ENCODE results near the gene SLC24A1. TPM values are rescaled to one million over a fixed set of nuclear protein-coding genes. Genes with fewer than 3 reads are reported as not detected.
"Not testable (repeated sequence)": the region's sequence is repeated elsewhere in the genome, so short reads cannot be mapped to it uniquely, and the experiment has no call there.

Gene SLC24A1
- total RNA-seq: 8.7 TPM

DNA sequence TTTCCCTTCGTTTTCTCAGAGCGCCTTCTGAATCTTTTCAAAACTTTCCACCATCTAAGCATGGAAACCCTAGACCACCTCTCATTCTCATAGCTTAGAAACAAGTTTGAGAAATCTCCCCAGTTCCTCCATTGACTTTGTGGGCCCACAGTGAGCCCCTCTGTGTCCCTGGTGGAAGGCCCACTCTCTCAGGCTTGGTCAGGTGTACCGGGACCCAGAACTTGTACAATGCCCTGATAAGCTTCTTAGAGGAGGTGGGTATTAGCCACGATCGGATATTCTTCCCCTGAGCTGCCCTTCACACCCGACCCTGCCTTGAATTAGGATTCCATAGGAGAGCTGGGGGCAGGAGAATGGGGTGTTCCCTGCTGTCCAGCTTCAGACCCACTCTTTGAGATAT lies at the start of gene SLC24A1:
Gene SLC24A1, plus strand, starts transcription at position 301 of the 400 bp plus-strand sequence. CDS start 2,143 bp downstream, outside the sequence.
- DNase-seq (ENCODE audit: low spot score): no peak

- DNase-seq (ENCODE audit: low spot score): no peak
Measured at GRCh38 chr15:65571971-65572370, 49.8 kb upstream of the SLC24A1 start.

GRCh38 chr15:65576664-65577063 lies 45.1 kb upstream of the SLC24A1 start:
- DNase-seq (ENCODE audit: low spot score): no peak

DNA sequence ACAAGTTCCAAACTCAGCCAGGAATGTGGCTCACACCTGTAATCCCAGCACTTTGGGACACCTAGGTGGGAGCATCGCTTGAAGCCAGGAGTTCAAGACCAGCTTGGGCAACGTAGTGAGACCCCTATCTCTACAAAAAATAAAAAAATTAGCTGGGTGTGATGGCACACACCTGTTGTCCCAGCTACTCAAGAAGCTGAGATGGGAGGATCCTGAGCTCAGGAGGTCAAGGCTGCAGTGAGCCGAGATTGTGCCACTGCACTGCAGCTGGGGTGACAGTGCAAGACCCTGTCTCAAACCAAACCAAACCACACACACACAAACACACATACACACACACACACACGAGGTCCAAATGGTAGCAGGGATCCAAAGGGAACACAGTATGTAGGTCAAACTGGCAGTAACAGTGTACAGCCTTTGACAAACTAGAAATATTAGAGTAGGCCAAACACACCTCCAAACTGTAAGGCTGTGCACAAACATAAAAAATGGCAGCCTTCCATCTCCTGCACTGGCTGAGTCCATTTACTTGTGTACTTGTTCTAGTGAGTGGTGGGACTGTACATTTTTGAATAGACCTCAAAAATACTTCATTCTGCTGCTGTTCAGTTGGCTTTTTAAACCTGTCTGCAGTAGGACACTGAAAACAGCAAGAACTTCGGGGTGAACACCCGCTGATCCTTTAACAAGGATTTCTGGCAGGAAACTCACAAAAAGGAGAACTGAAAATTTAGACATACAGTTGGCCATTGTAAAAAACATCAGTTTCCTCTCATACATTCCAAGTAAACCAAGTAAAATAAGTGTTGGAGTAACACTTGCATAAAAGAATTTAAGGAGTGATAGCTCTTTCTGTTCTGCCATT lies 44.4 kb upstream of the SLC24A1 start:
- no peak for DNase-seq (ENCODE audit: low spot score)

GRCh38 chr15:65578904-65579728 lies 42.6 kb upstream of the SLC24A1 start:
- no peak for DNase-seq (ENCODE audit: low spot score)

DNA sequence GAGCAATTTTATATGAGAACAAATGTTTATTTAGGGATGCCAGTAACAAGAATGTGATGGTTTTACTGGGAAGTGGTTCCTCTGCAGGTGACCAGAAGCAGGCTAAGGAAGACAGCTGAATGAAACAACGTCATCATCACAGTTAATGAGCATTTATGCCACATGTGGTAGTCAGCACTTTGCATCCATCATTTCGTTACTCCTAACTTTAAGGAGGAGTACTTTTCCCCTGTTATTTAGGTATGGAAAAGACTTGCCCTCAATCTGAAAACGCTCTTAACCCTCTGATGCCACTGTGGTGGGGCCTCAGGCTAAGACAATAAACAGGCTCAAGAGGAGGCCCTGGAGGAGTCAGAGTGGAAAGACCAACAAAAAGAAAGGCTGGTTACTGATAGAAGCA lies 42.0 kb upstream of the SLC24A1 start:
- DNase-seq (ENCODE audit: low spot score): no peak

DNA sequence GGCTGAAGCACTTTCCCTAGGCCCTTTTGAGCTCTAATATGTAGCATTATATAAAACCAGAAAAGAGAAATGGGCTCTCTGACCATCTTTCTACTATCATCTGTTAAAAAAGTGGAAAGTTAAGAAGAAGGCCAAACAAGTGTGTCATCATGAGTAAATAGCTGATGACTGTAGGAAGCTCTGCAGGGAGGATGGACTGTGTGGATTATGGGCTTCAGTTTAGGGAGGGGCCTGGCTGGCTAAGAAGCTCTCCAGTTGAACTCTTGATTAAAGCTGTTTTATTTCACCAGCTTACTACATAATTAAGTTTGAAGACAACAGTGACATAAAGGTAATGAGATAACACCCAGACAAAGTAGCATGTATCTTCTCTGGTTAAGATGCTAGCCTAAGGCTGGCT lies 41.5 kb upstream of the SLC24A1 start:
- no peak for DNase-seq (ENCODE audit: low spot score)

DNA sequence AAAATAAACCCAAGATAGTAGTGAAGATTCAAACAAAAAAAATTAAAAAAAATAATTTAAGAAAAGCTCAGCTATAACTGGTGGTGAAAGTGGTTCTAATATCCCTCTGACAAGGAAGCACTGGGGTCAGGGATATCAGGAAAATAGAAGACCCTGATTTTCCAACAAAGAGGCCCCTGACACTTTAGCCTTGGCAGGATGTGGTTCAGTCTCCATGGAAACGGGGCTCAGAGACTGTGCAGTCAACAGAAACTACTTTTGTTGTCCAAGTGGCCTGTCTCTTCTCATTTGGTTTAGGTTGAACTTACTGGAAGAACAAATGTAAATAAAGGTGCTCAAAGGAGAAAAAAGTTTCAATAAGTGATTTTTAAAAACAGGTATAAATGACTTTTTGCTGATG lies 38.0 kb upstream of the SLC24A1 start:
- DNase-seq (ENCODE audit: low spot score): no peak

DNA sequence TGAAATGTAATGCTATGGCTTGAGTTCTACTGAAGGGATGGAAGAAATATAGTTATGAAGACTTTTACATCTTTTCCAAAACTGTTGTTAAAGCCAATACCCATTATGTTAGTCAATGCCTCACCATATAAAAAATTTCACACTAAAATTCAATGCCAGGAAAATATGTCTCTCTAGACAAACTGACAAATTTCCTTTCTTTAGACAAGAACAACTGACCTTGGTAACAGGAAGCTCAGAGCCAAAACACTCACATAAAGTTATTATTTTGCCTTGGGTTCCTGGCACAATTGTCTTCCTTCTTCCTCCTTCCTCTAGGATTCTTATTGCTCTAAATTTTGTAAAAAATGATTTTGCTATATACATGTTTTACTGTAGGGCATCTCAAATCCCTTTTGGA lies 37.5 kb upstream of the SLC24A1 start:
- no peak for DNase-seq (ENCODE audit: low spot score)

DNA sequence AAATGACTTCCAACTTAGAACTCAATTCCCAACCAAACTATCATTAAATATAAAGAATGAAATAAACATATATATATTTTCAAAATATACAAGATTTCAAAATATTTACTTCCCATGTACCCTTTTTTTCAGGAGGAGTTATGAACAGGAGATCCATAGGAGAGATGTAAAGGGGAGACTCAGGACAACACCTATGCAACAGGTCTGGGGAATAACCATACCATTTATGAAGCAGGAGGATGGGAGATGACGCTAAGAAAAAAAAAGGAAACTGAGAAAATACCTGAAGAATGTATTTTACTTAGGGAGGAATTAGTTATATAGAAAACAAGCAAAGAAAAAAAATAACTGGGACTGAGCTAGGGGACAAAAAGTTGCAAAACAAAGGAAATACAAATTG lies 34.6 kb upstream of the SLC24A1 start:
- DNase-seq (ENCODE audit: low spot score): no peak

GRCh38 chr15:65595960-65596359 lies 25.8 kb upstream of the SLC24A1 start:
- DNase-seq (ENCODE audit: low spot score): no peak

DNA sequence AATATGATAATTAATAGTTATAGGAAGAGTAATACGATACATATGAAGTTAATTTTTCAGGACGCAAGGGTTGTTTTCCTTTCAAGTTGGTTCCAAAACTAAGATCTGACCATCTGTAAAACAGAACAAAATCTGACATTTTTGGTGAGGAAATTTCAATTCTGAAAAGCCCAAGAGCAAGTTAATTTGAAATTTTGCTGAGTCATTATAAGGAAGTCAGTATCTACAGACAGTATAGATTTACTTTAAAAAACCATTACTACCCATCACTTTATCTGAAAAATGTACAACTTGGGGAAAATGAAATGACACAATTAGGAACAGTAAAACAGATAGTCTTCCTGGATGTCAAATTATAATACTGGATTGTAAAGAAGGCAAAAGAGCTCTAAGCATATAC lies 23.3 kb upstream of the SLC24A1 start:
- DNase-seq (ENCODE audit: low spot score): no peak

GRCh38 chr15:65599677-65600076 lies 22.1 kb upstream of the SLC24A1 start:
- DNase-seq (ENCODE audit: low spot score): no peak

DNA sequence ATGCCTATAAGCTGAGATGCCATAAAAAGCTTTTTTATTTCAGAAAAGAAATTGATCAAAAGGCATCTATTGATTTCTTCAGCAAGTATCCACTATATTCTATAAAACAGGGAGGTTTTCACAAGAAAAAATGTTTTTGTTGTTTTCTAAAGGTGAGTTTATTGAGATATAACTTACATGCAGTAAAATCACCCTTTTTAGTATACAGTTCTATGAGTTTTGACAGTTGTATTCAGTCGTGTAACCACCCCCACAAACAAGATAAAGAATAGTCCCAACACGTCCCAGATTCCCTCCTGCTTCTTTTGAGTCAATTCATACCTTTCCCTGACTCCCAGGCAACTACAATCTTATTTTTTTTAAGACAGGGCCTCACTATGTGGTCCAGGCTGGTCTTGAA lies 18.6 kb upstream of the SLC24A1 start:
- DNase-seq (ENCODE audit: low spot score): no peak

DNA sequence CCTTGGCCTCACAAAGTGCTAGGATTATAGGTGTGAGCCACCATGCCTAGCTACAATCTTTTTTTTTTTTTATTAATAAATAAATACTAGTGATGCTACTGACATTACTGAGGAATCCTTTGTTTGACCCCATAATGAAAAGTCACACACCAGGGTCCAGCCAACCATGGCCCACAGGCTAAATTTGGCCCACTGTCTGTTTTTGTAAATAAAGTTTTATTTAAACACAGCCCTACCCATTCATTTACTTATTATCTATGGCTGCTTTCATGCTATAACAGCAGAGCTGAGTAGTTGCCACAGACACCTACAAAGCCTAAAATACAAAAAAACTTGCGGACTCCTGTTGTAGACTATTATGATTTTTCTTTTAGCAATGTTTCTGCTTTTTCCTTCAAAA lies 18.2 kb upstream of the SLC24A1 start:
- no peak for DNase-seq (ENCODE audit: low spot score)

DNA sequence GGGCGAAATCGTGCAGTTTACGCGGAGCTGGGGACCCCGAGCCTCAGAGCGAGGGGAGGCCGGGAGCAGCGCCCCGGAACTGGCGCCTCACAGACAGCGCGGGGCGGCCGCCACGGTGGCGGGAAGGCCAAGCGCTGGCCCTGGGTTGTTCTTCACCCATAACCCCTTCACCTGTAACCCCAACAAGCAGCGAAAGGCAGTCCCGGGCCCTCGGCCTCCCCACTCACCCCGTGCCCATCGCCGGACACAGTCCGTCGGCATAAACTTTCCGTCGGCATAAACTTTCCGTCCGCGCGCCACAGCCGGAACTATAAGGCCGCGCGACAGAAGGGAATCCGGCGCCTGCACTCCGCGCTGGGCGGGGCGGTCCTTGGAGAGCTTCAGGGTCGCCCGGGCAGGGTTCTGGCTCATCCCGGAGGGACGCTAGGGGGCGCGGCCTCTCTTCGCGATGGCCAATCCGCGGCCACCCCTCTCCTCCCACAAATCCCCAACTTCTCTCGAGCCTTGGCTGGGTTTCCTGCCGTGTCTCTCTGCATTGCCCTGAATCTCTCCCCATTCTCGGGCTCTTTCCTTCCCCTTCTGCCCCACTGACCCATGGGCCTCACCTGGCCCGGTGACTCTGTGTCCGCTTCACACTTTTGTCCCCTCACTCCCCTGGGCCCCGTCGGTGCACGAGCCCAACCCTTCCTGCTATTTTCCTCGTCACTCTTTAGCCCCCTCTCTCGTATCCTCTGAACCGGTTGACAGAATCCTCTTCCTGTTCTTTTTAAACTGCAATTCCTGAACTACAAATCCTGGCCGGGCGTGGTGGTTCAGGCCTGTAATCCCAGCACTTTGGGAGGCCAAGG lies 10.6 kb upstream of the SLC24A1 start, which contains the start of gene INTS14:
Gene INTS14, minus strand, starts transcription at position 261 of the 848 bp plus-strand sequence. CDS start 3,751 bp downstream, outside the sequence.
- peak; percentile 97 for DNase-seq (ENCODE audit: low spot score)

GRCh38 chr15:65611888-65612615 lies 9.7 kb upstream of the SLC24A1 start:
- no peak for DNase-seq (ENCODE audit: low spot score)

DNA sequence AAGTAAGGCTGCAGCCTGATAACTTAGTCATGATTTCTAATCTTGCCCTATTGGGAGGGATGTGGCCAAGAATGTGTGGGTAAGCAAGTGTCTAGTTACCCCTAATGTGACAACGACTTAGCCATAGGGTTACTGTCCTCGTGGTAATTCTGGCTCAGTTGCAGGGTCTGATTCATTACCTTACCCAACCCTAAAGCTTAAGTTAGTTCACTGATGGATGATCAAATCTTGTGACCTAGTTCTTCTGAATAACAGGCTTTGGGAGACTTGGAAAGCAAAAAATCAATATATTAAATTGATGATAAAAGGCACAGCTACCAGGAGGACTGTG lies 9.2 kb upstream of the SLC24A1 start:
- DNase-seq (ENCODE audit: low spot score): no peak

DNA sequence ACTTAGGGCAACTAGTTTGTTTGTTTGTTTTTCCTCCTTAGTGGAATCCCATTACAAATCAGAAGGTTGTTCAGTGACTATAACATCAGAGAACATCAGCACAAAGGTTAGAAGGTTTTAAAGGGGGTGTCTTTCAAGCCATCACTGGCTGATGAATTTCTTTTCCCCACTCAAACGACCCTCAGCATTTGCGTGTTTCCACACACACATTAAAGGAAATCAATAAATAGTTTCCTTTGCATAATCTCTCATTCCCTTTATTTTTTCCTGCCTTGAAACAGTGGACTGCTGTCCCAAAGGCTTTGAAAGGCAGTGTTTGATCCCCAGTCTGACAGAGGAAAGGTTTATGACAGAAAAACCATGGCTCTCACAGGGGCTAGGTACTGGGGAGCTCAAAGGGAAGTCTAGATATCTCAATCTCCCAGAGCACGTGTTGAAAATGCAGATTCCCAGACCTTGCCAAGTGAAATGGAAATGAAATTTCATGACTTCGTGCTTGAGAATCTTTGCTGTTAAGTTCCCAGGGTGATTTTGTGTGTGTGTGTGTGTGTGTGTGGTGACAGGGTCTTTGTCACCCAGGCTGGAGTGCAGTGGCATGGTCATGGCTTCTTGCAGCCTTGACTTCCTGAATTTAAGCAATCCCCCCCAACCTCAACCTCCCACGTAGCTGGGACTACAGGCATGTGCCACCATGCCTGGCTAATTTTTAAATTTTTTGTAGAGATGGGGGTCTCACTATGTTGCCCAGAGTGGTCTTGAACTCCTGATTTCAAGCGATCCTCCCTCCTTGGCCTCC lies 8.6 kb upstream of the SLC24A1 start:
- no peak for DNase-seq (ENCODE audit: low spot score)

DNA sequence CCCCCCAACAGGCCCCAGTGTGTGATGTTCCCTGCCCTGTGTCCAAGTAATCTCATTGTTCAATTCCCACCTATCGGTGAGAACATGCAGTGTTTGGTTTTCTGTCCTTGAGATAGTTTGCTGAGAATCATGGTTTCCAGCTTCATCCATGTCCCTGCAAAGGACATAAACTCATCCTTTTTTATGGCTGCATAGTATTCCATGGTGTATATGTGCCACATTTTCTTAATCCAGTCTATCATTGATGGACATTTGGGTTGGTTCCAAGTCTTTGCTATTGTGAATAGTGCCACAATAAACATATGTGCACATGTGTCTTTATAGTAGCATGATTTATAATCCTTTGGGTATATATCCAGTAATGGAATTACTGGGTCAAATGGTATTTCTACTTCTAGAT lies 5.9 kb upstream of the SLC24A1 start:
- DNase-seq (ENCODE audit: low spot score): not testable (repeated sequence)

Measured in mucosa of gallbladder (tissue), 1 donor.